Measurements from ENCODE around the gene RDH5.

RDH5 gene

GRCh38 chr12:55728939-55729818 lies 9.0 kb downstream of the RDH5 start, which contains the start of gene CD63:
TSS of gene CD63 (minus strand) at chr12:55729009. CDS start at chr12:55728341, 668 bp downstream.
- TF ChIP-seq, protein P1, sequence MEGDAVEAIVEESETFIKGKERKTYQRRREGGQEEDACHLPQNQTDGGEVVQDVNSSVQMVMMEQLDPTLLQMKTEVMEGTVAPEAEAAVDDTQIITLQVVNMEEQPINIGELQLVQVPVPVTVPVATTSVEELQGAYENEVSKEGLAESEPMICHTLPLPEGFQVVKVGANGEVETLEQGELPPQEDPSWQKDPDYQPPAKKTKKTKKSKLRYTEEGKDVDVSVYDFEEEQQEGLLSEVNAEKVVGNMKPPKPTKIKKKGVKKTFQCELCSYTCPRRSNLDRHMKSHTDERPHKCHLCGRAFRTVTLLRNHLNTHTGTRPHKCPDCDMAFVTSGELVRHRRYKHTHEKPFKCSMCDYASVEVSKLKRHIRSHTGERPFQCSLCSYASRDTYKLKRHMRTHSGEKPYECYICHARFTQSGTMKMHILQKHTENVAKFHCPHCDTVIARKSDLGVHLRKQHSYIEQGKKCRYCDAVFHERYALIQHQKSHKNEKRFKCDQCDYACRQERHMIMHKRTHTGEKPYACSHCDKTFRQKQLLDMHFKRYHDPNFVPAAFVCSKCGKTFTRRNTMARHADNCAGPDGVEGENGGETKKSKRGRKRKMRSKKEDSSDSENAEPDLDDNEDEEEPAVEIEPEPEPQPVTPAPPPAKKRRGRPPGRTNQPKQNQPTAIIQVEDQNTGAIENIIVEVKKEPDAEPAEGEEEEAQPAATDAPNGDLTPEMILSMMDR (IDR thresholded peaks at IDR 0.05; ENCODE audit: low read depth, low read length) = no peak
- peak within 1 kb of the TSS; percentile 95 for H3K4me3 ChIP-seq (ENCODE audit: low read depth, low read length)

GRCh38 chr12:55729819-55730818 lies 9.9 kb downstream of the RDH5 start:
- H3K4me3 ChIP-seq (ENCODE audit: low read depth, low read length) = peak overlapping the region; percentile 95
- TF ChIP-seq, protein P1 (IDR thresholded peaks at IDR 0.05; ENCODE audit: low read depth, low read length) = no peak

- H3K4me3 ChIP-seq (ENCODE audit: low read depth, low read length) = no peak overlapping the region
- TF ChIP-seq, protein P1 (IDR thresholded peaks at IDR 0.05; ENCODE audit: low read depth, low read length) = no peak
Observed at GRCh38 chr12:55732288-55732687, 12.1 kb downstream of the RDH5 start.

DNA sequence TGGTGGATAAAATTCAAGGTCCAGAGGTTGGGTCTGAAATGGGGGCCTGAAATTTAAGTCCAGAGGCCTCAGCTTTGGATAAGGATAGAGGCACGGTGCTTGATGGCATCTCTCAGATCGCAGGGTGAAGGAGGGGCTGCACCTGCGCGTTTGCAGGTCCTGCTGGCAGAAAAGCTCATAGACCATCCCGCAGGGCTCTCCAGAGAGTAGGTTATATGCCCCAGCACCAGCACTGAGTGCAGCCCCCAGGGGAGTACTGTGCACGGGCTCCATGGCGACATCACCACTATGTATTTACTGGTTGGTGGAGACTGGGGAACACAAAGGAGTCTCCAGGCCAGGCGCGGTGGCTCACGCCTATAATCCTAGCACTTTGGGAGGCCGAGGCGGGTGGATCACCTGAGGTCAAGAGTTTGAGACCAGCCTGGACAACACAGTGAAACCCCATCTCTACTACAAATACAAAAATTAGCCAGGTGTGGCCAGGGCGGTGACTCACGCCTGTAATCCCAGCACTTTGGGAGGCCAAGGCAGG lies 12.9 kb downstream of the RDH5 start:
- no peak overlapping the region for H3K4me3 ChIP-seq (ENCODE audit: low read depth, low read length)
- TF ChIP-seq, protein P1 (IDR thresholded peaks at IDR 0.05; ENCODE audit: low read depth, low read length) = no peak

- no peak overlapping the region for H3K4me3 ChIP-seq (ENCODE audit: low read depth, low read length)
- TF ChIP-seq, protein P1 (IDR thresholded peaks at IDR 0.05; ENCODE audit: low read depth, low read length) = no peak
Observed at GRCh38 chr12:55733858-55734257, 13.7 kb downstream of the RDH5 start.

DNA sequence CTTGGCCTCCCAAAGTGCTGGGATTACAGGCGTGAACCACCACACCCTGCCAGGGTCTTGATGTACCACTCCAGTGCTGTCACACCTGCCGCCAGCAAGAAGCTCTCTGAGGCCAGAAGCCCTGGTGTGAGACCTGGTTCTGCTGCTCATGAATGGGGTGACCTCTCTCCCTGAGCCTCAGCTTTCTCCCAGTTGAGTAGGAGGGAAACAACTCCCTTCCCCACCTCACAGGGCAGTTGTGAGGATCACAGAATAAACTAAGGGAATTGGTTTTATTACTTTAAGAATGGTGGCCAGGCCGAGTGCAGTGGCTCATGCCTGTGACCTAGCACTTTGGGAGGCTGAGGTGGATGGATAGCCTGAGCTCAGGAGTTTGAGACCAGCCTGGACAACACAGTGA lies 14.4 kb downstream of the RDH5 start:
- TF ChIP-seq, protein P1 (IDR thresholded peaks at IDR 0.05; ENCODE audit: low read depth, low read length) = no peak
- H3K4me3 ChIP-seq (ENCODE audit: low read depth, low read length) = no peak overlapping the region

Measured in WI38 (cell line).